Osteocyte (in vitro differentiated cells): ENCODE results near the gene BDH1. TPM values are rescaled to one million over a fixed set of nuclear protein-coding genes. Genes with fewer than 3 reads are reported as not detected.

Experiments used
- DNase-seq: peaks from one replicate; pipeline ENCODE4 v3.0.0; 2021; ENCODE audit warnings: mixed read lengths; ENCODE audit not compliant: unreplicated experiment; ENCODE audit errors: extremely low spot score
- H3K27ac Mint-ChIP-seq: one replicate; pipeline ENCODE4 v1.8.0; 2021; ENCODE audit warnings: mild to moderate bottlenecking, mixed read lengths; ENCODE audit not compliant: unreplicated experiment
- H3K27me3 Mint-ChIP-seq: one replicate; pipeline ENCODE4 v1.8.0; 2021; ENCODE audit warnings: mixed read lengths; ENCODE audit not compliant: unreplicated experiment
- H3K36me3 Mint-ChIP-seq: one replicate; pipeline ENCODE4 v1.8.0; 2021; ENCODE audit warnings: mixed read lengths; ENCODE audit not compliant: unreplicated experiment
- H3K4me1 Mint-ChIP-seq: one replicate; pipeline ENCODE4 v1.8.0; 2021; ENCODE audit warnings: mixed read lengths; ENCODE audit not compliant: unreplicated experiment
- H3K4me3 Mint-ChIP-seq: one replicate; pipeline ENCODE4 v1.8.0; 2021; ENCODE audit warnings: mild to moderate bottlenecking, moderate library complexity, mixed read lengths; ENCODE audit not compliant: unreplicated experiment
- H3K9me3 Mint-ChIP-seq: one replicate; pipeline ENCODE4 v1.8.0; 2021; ENCODE audit warnings: mixed read lengths; ENCODE audit not compliant: unreplicated experiment
- total RNA-seq: library from RNA; stranded (reverse); gene quantifications from 2 replicates; pipeline ENCODE4 v1.2.1, GENCODE V29; 2021
- TF ChIP-seq, protein P1 (sequence below): fragments of 200-600 bp; sonication (generic); IDR thresholded peaks from 2 replicates; pipeline ENCODE4 v1.5.0; 2021; ENCODE audit warnings: antibody characterized with exemption, mild to moderate bottlenecking, moderate library complexity

BDH1 gene
- total RNA-seq, 1 donor from 2014 or later, result 12.1 TPM

DNA sequence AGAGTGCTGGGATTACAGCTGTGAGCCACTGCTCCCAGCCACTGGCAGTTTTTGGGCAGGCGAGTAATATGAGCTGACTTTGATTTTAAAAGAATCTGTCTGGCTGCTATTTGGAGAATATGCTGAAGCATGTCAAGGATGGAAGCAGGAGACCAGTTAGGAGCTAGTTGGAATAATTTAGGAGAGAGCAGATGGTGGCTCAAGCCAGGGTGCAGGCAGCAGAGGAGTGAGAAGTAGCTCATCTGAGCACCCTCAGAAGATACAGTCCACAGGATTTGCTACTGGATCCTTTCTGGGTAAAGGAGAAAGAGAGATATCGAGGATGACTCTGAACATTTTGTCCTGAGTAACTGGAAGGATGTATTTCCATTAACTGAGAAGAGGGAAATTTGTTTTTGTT lies 30.4 kb upstream of the BDH1 start:
- Mint-ChIP-seq H3K27me3 (no peaks in the 10 kb centered on the region), H3K27ac (no peak overlapping the region), H3K36me3 (no peaks in the 10 kb centered on the region), H3K4me1 (peaks cover 3% of the 10 kb centered on the region), H3K4me3 (no peak overlapping the region), H3K9me3 (no peaks in the 10 kb centered on the region)
- TF ChIP-seq, protein P1, sequence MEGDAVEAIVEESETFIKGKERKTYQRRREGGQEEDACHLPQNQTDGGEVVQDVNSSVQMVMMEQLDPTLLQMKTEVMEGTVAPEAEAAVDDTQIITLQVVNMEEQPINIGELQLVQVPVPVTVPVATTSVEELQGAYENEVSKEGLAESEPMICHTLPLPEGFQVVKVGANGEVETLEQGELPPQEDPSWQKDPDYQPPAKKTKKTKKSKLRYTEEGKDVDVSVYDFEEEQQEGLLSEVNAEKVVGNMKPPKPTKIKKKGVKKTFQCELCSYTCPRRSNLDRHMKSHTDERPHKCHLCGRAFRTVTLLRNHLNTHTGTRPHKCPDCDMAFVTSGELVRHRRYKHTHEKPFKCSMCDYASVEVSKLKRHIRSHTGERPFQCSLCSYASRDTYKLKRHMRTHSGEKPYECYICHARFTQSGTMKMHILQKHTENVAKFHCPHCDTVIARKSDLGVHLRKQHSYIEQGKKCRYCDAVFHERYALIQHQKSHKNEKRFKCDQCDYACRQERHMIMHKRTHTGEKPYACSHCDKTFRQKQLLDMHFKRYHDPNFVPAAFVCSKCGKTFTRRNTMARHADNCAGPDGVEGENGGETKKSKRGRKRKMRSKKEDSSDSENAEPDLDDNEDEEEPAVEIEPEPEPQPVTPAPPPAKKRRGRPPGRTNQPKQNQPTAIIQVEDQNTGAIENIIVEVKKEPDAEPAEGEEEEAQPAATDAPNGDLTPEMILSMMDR, result no peak
- DNase-seq, result no peak

DNA sequence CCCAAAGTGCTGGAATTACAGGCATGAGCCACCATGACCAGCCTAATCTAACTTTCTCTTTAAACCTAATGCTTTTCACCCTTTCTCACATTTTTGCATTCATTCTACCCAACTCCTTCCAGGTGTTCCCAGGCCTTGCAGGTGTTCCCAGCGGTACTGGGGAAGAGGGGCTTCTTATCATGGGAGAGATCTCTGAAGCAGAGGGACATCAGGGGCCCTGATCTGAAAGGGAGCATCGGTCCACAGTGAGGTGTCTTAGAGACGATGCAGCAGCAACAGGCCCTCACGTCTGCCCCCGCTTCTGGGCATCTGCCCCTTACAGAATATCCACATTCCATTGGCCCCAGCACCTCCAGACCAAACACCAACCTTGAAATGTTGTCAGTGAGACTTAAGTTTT lies 29.0 kb upstream of the BDH1 start:
- DNase-seq, result peak; percentile 53
- Mint-ChIP-seq H3K27me3 (no peaks in the 10 kb centered on the region), H3K9me3 (peaks cover 3% of the 10 kb centered on the region), H3K36me3 (no peaks in the 10 kb centered on the region), H3K4me1 (peaks cover 3% of the 10 kb centered on the region), H3K4me3 (no peak overlapping the region), H3K27ac (no peak overlapping the region)
- TF ChIP-seq, protein P1, result no peak

DNA sequence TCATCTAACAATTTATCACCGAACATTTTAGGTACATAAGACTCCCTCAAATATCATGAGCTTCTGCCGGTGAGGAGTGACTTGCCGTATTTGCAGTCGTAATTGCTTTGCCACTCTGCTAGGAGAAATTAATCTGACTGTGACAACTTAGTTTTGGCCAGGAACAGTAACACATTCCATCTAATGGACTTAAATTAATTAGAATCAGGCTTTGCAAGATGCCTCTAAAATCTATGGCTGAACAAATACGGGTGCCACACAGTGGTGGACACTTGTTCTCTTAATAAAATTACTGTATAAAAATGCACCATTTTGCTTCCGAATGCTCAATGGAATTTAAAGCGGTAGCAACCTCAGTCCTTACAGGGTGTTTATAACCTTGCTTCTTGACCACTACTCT lies 27.6 kb upstream of the BDH1 start:
- TF ChIP-seq, protein P1, result no peak
- Mint-ChIP-seq H3K4me1 (peaks cover 3% of the 10 kb centered on the region), H3K9me3 (peaks cover 13% of the 10 kb centered on the region), H3K4me3 (no peak overlapping the region), H3K27ac (no peak overlapping the region), H3K27me3 (peaks cover 2% of the 10 kb centered on the region), H3K36me3 (no peaks in the 10 kb centered on the region)
- no peak for DNase-seq

DNA sequence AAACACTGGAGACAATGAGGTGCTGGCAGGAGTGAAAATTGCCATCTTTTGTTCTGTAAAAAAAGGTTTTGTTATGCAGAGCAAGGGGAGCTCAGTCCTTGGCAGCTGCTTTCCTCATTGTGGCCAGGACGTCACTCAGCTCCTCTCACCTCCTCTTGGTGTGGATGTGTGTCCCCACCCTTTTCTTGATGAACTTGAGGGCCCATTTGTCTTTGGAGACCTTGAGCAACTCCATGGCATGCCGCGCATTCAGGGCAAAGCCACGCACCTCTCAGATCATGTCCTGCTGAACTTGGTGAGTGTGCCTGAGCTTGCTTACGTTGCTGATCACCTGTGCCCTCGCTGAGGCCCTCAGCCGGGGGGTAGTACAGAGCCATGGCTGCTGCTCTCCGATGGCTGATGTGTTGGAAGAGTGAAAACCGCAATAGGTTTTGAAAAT lies 24.5 kb upstream of the BDH1 start:
- TF ChIP-seq, protein P1, result no peak
- Mint-ChIP-seq H3K9me3 (peaks cover 13% of the 10 kb centered on the region), H3K27ac (no peak overlapping the region), H3K4me1 (no peaks in the 10 kb centered on the region), H3K36me3 (no peaks in the 10 kb centered on the region), H3K4me3 (no peak overlapping the region), H3K27me3 (peaks cover 12% of the 10 kb centered on the region)
- peak; percentile 56 for DNase-seq

DNA sequence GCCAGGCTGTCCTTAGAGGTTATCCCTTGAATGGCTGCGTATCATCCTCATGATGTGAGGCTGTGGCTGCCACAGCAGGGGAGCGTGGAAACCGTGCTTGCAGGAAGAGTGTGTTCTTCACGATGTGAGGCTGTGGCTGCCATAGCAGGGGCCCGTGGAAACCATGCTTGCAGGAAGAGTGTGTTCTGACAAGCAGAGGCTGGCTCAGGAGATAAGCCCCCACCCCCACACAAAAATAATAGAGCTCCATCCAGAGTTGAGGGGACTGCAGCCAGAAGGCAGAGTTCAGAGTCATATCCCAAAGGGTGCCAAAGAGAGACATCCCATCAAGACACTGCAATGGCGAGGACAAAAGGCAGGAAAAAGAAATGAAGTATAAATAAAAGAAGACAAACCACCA lies 22.6 kb upstream of the BDH1 start:
- TF ChIP-seq, protein P1, result no peak
- Mint-ChIP-seq H3K36me3 (no peaks in the 10 kb centered on the region), H3K27ac (no peak overlapping the region), H3K27me3 (peaks cover 30% of the 10 kb centered on the region), H3K4me3 (no peak overlapping the region), H3K4me1 (no peaks in the 10 kb centered on the region), H3K9me3 (peaks cover 13% of the 10 kb centered on the region)
- no peak for DNase-seq
